Motor neuron (in vitro differentiated cells): ENCODE measurements around the gene GRIK1. TPM values are rescaled to one million over a fixed set of nuclear protein-coding genes. Genes with fewer than 3 reads are reported as not detected.

Experiments
- ATAC-seq, 8 experiments: fragments of 200-7000 bp; cut with Tn5 transposase; replicated peaks in 6 of 8; 2 replicates each; pipeline ENCODE4 v1.8.0; 2021; ENCODE audit warnings: mild to moderate bottlenecking in 8 of 8, moderate library complexity in 8 of 8
- H3K27ac ChIP-seq, 2 donors: fragments of 250-450 bp; sonication (Bioruptor Pico); 2 replicates each; pipeline ENCODE4 v1.9.0; 2021; ENCODE audit warnings: antibody characterized with exemption in 2 of 2, mild to moderate bottlenecking in 2 of 2, moderate library complexity in 1 of 2
- H3K4me1 ChIP-seq, 2 donors: fragments of 250-450 bp; sonication (Bioruptor Pico); replicated peaks in 1 of 2; 2 replicates each; pipeline ENCODE4 v1.6.1; 2021; ENCODE audit warnings: antibody characterized with exemption in 2 of 2, mild to moderate bottlenecking in 2 of 2, moderate library complexity in 1 of 2
- H3K4me3 ChIP-seq, 5 donors: fragments of 250-450 bp; sonication (Bioruptor Pico); 2 replicates each; pipeline ENCODE4 v1.9.0; 2021; ENCODE audit warnings: antibody characterized with exemption in 5 of 5, mild to moderate bottlenecking in 5 of 5, moderate library complexity in 4 of 5
- WGBS, 10 experiments: fragments of 450-650 bp; shearing (Covaris generic); methylation state at CpG; one replicate each; pipeline ENCODE4 v1.0.0; 2022; 5-methylcytosine and 5-hydroxymethylcytosine counted together
- in situ Hi-C, 9 experiments: fragments of 400-800 bp; cut with MboI; loops; one replicate each; pipeline ENCODE4 v1.15.0; 2021; ENCODE audit warnings: low sequenced_read_pairs in 9 of 9, low pct_unique_long_range_greater_than_20kb in 2 of 9; ENCODE audit not compliant: unreplicated experiment in 9 of 9
- total RNA-seq, 8 experiments: library from RNA; unstranded; fragments of 300-600 nt; gene quantifications; 2 replicates each; pipeline versions ENCODE4 v1.2.3 to v1.2.4, GENCODE V29; 2022

The GRIK1 gene
- total RNA-seq, 8 experiments from 2014 or later = 0.15 to 8.7 (median 3.9) TPM

DNA sequence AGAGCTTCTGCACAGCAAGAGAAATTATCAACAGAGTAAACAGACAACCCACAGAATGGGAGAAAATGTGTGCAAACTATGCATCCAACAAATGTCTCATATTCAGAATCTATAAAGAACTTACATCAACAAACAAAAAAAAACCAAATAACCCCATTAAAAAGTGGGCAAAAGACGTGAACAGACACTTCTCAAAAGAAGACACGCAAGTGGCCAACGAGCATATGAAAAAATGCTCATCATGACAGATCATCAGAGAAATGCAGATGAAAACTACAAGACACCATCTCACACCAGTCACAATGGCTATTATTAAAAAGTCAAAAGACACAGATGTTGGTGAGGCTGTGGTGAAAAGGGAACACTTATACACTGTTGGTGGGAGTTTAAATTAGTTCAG is 257.0 kb downstream of the GRIK1 start:
- Histone ChIP-seq H3K4me1 (no peaks in the 10 kb centered on the region), H3K27ac (no peak overlapping the region), H3K4me3 (no peak overlapping the region)
- 20 to 100% (median 60%) methylated on average over 1 to 3 of the region's 3 CpGs; no CpG with 5 or more reads in 3 of the 10 experiments for WGBS, 10 experiments
- no peak for ATAC-seq
- in situ Hi-C loops = no loop called here

DNA sequence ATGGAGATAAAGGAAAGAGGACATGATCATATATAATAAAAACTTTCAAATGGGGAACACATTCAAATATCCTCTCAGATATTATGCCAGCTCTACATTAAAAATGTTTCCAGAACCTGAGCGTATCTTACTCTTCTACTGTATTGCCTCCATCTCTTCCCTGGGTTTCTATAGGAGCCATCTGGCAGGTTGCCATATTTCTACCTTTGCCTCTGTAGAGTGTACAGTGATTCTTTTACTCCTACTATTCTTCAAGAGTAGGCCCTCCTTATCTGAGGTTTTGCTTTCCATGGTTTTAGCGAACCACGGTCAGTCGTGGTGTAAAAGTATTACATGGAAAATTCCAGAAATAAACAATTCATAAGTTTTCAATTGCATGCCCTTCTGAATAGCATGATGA is 259.5 kb downstream of the GRIK1 start:
- no peak for ATAC-seq
- WGBS, 10 experiments = 80 to 100% (median 84%) methylated on average over 1 to 4 of the region's 4 CpGs; no CpG with 5 or more reads in 2 of the 10 experiments
- Histone ChIP-seq H3K27ac (no peak overlapping the region), H3K4me1 (peaks cover 3 to 7% of the 10 kb centered on the region in 2 donors), H3K4me3 (no peak overlapping the region)
- in situ Hi-C loops = no loop called here

DNA sequence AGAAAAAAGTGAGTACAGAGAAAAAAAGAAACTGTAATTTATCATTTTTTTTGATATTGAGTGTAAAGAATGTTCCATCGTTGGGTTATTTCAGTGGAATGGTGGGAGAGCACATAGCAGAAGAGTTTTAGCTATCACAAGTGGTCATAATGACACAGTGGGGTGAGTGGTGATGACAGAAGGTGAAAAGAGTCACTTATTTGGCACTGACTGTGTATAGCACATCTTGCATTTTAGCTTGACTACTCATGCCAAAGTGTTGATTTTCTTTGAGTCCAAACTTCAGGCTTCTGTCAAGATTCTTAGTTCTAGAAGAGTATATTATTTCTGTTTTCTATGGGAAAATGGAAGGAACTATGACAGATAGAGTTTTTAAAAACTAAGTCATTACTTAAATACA is 261.2 kb downstream of the GRIK1 start:
- Histone ChIP-seq H3K4me1 (peaks cover 3 to 7% of the 10 kb centered on the region in 2 donors), H3K27ac (no peak overlapping the region), H3K4me3 (no peak overlapping the region)
- in situ Hi-C loops = no loop called here
- 0 to 100% (median 80%) methylated on average over 1 of the region's 1 CpG; no CpG with 5 or more reads in 1 of the 10 experiments for WGBS, 10 experiments
- ATAC-seq = no peak

GRCh38 chr21:29677326-29677725 is 262.5 kb downstream of the GRIK1 start:
- Histone ChIP-seq H3K4me1 (peaks cover 3 to 14% of the 10 kb centered on the region in 2 donors), H3K27ac (no peak overlapping the region), H3K4me3 (no peak overlapping the region)
- ATAC-seq = no peak
- in situ Hi-C loops = no loop called here
- WGBS, 10 experiments = 59 to 100% (median 89%) methylated on average over 1 to 4 of the region's 4 CpGs

DNA sequence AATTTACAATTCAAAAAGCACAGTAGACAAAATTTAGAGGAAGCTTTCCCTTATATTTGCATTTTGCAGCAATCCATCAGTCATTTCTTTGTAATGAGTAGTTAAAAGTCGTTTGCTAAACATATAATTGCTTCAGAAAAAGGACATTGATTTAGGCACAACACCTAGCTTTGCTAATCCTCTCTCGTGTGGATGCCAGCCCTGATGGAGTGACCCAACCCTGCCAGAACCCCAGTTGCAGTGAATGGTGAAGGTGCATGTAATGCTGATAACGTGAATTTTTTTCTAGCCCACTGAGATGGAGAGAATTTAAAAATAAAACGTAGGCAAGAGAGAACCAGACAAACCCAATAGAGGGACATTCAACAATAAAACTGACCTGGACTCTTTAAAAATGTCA is 263.4 kb downstream of the GRIK1 start:
- Histone ChIP-seq H3K4me3 (no peak overlapping the region), H3K27ac (no peak overlapping the region), H3K4me1 (peaks cover 3 to 14% of the 10 kb centered on the region in 2 donors)
- no peak for ATAC-seq
- in situ Hi-C loops = no loop called here
- 8 to 48% (median 24%) methylated on average over 2 to 4 of the region's 4 CpGs for WGBS, 10 experiments

GRCh38 chr21:29675451-29675850 is 264.3 kb downstream of the GRIK1 start:
- Histone ChIP-seq H3K4me1 (peaks cover 3 to 14% of the 10 kb centered on the region in 2 donors), H3K27ac (no peak overlapping the region), H3K4me3 (no peak overlapping the region)
- 57 to 100% (median 82%) methylated on average over 1 of the region's 1 CpG; no CpG with 5 or more reads in 4 of the 10 experiments for WGBS, 10 experiments
- in situ Hi-C loops = no loop called here
- ATAC-seq = no peak

GRCh38 chr21:29674343-29674742 is 265.5 kb downstream of the GRIK1 start:
- WGBS, 10 experiments = 40 to 100% (median 95%) methylated on average over 1 to 3 of the region's 3 CpGs; no CpG with 5 or more reads in 1 of the 10 experiments
- H3K4me3 ChIP-seq = no peak overlapping the region
- no peak overlapping the region for H3K27ac ChIP-seq
- in situ Hi-C loops = no loop called here
- no peak for ATAC-seq
- peaks cover 3 to 14% of the 10 kb centered on the region in 2 donors for H3K4me1 ChIP-seq

- Histone ChIP-seq H3K27ac (no peak overlapping the region), H3K4me3 (no peak overlapping the region)
- ATAC-seq = no peak
These were observed 266.6 kb downstream of the GRIK1 start for GRCh38 chr21:29673096-29673610.

GRCh38 chr21:29671728-29672127 is 268.1 kb downstream of the GRIK1 start:
- ATAC-seq = no peak
- in situ Hi-C loops = no loop called here
- 40 to 95% (median 81%) methylated on average over 2 to 4 of the region's 4 CpGs; no CpG with 5 or more reads in 1 of the 10 experiments for WGBS, 10 experiments

More at GRCh38 chr21:29673096-29673610, 266.6 kb downstream of the GRIK1 start:
- WGBS, 10 experiments = 28 to 81% (median 63%) methylated on average over 2 to 6 of the region's 6 CpGs; no CpG with 5 or more reads in 1 of the 10 experiments
- H3K4me1 ChIP-seq = peaks cover 3 to 14% of the 10 kb centered on the region in 2 donors
- in situ Hi-C loops = no loop called here

GRCh38 chr21:29670228-29670627 is 269.6 kb downstream of the GRIK1 start:
- Histone ChIP-seq H3K4me1 (peaks cover 0 to 7% of the 10 kb centered on the region in 2 donors), H3K4me3 (no peak overlapping the region), H3K27ac (no peak overlapping the region)
- no peak for ATAC-seq
- WGBS, 10 experiments = 80 to 100% (median 100%) methylated on average over 1 to 2 of the region's 2 CpGs; no CpG with 5 or more reads in 1 of the 10 experiments
- in situ Hi-C loops = no loop called here

More at GRCh38 chr21:29671728-29672127, 268.1 kb downstream of the GRIK1 start:
- Histone ChIP-seq H3K4me1 (peaks cover 3 to 14% of the 10 kb centered on the region in 2 donors), H3K4me3 (no peak overlapping the region), H3K27ac (no peak overlapping the region)

DNA sequence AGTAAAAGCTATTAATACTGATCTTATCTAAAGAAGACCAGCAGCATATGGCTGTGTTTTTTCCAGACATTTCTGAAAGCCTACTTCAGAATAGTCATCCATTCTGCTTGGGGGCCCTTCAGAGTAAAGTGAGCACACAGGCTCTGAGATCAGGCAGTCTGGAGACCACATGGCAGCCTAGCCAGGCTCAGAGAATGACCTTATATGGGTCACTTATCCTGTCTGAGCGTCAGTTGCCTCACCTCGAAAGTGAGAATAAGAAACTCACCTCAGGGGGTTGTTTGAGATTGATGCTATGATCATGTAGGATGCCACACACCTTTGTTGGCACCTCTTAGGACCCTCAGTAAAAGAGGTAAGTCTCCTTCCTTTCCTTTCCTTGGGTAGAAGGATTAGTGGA is 270.4 kb downstream of the GRIK1 start:
- H3K27ac ChIP-seq = no peak overlapping the region
- WGBS, 10 experiments = 0 to 100% (median 40%) methylated on average over 1 to 2 of the region's 2 CpGs; no CpG with 5 or more reads in 6 of the 10 experiments
- in situ Hi-C loops = no loop called here
- ATAC-seq = peak in 1 of 8 experiments; percentile 20
- peaks cover 0 to 7% of the 10 kb centered on the region in 2 donors for H3K4me1 ChIP-seq
- no peak overlapping the region for H3K4me3 ChIP-seq

- in situ Hi-C loops = no loop called here
- Histone ChIP-seq H3K4me1 (peaks cover 0 to 4% of the 10 kb centered on the region in 2 donors), H3K4me3 (no peak overlapping the region), H3K27ac (no peak overlapping the region)
- 60 to 100% (median 91%) methylated on average over 1 to 3 of the region's 3 CpGs; no CpG with 5 or more reads in 2 of the 10 experiments for WGBS, 10 experiments
- ATAC-seq = no peak
These were observed 272.1 kb downstream of the GRIK1 start for GRCh38 chr21:29667651-29668050.

DNA sequence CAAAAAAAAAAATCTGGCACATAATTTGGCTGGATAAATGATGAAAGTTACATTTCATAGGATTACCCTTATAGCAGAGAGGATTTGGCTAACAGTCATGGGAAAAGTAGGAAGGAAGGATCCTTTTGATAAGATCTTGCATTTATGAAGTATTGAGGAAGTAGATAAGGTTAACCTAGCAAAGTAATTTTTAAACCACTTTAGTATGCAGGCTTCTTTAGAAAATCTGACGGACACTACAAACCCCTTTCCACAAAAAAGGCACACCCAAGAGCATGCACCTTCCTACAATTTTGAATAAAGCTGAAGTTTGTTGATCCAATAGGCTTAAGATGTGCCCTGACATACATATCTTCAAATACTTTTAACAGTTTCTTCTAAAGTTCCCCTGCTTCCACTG is 275.2 kb downstream of the GRIK1 start:
- Histone ChIP-seq H3K4me3 (no peak overlapping the region), H3K4me1 (no peaks in the 10 kb centered on the region), H3K27ac (no peak overlapping the region)
- in situ Hi-C loops = no loop called here
- 30 to 100% (median 83%) methylated on average over 1 of the region's 1 CpG; no CpG with 5 or more reads in 2 of the 10 experiments for WGBS, 10 experiments
- ATAC-seq = no peak
